ENCODE results near the gene CHMP2A. TPM values are rescaled to one million over a fixed set of nuclear protein-coding genes. Genes with fewer than 3 reads are reported as not detected.
A peak's percentile ranks its signal among the peaks of the same experiment; 100 is the strongest.

The CHMP2A gene
- total RNA-seq, 1 experiment from 2014 or later: 191 TPM

DNA sequence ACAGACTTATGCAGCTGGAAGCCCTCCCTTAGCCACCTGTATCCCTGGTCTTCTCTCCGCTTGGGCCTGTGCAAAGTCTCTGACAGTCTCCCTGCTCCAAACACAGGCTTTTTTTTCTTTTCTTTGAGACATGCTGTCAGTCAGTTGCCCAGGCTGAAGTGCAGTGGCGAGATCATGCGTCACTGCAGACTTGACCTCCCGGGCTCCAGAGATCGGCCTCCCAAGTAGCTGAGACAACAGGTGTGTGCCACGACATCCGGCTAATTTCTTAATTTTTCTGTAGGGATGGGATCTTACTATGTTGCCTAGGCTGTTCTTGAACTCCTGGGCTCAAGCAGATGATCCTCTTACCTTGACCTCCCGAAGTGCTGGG is 16.7 kb upstream of the CHMP2A start:
- no peaks in the 10 kb centered on the region for H3K36me3 ChIP-seq (ENCODE audit: control insufficient read depth, insufficient read depth, low read length)
- CTCF ChIA-PET: no interaction called here
- no peak overlapping the region for H3K27ac ChIP-seq (ENCODE audit: low read length)
- POLR2A ChIA-PET: no interaction called here
- in situ Hi-C loops (cut with HindIII; ENCODE audit: low pct_unique_long_range_greater_than_20kb, low sequenced_read_pairs) (no loop called here), intact Hi-C loops (cut with micrococcal nuclease; ENCODE audit: unreplicated experiment) (no loop called here)
- no peak overlapping the region for H3K4me3 ChIP-seq (ENCODE audit: low read depth in 2 of 2, low read length in 2 of 2)
- peaks cover 7% of the 10 kb centered on the region for H3K4me1 ChIP-seq (ENCODE audit: control insufficient read depth, insufficient read depth, low read length)
- TF ChIP-seq, protein P1, sequence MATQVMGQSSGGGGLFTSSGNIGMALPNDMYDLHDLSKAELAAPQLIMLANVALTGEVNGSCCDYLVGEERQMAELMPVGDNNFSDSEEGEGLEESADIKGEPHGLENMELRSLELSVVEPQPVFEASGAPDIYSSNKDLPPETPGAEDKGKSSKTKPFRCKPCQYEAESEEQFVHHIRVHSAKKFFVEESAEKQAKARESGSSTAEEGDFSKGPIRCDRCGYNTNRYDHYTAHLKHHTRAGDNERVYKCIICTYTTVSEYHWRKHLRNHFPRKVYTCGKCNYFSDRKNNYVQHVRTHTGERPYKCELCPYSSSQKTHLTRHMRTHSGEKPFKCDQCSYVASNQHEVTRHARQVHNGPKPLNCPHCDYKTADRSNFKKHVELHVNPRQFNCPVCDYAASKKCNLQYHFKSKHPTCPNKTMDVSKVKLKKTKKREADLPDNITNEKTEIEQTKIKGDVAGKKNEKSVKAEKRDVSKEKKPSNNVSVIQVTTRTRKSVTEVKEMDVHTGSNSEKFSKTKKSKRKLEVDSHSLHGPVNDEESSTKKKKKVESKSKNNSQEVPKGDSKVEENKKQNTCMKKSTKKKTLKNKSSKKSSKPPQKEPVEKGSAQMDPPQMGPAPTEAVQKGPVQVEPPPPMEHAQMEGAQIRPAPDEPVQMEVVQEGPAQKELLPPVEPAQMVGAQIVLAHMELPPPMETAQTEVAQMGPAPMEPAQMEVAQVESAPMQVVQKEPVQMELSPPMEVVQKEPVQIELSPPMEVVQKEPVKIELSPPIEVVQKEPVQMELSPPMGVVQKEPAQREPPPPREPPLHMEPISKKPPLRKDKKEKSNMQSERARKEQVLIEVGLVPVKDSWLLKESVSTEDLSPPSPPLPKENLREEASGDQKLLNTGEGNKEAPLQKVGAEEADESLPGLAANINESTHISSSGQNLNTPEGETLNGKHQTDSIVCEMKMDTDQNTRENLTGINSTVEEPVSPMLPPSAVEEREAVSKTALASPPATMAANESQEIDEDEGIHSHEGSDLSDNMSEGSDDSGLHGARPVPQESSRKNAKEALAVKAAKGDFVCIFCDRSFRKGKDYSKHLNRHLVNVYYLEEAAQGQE (IDR thresholded peaks at IDR 0.05; ENCODE audit: insufficient read depth in 1 of 2, low read depth in 2 of 2, low read length in 1 of 2): no peak
- TF ChIP-seq POLR2AphosphoS5 (IDR thresholded peaks at IDR 0.05; ENCODE audit: low read depth, low read length) (0 out of 2 replicates have a peak, but pooled peaks have one; percentile 45), TCF7L2 (IDR thresholded peaks at IDR 0.05; ENCODE audit: low read depth, low read length) (no peak), SIN3A (IDR thresholded peaks at IDR 0.05; ENCODE audit: borderline replicate concordance, insufficient read depth, low read depth, low read length) (no peak)
- TF ChIP-seq, protein P2, sequence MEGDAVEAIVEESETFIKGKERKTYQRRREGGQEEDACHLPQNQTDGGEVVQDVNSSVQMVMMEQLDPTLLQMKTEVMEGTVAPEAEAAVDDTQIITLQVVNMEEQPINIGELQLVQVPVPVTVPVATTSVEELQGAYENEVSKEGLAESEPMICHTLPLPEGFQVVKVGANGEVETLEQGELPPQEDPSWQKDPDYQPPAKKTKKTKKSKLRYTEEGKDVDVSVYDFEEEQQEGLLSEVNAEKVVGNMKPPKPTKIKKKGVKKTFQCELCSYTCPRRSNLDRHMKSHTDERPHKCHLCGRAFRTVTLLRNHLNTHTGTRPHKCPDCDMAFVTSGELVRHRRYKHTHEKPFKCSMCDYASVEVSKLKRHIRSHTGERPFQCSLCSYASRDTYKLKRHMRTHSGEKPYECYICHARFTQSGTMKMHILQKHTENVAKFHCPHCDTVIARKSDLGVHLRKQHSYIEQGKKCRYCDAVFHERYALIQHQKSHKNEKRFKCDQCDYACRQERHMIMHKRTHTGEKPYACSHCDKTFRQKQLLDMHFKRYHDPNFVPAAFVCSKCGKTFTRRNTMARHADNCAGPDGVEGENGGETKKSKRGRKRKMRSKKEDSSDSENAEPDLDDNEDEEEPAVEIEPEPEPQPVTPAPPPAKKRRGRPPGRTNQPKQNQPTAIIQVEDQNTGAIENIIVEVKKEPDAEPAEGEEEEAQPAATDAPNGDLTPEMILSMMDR (IDR thresholded peaks at IDR 0.05): no peak
- no peak for ATAC-seq
- BruUV-seq (replicated peaks): TSS peak; percentile 63
- no peak for DNase-seq (ENCODE audit: low read depth, low spot score)
- H3K27me3 ChIP-seq (ENCODE audit: control insufficient read depth, insufficient read depth, low read length): no peaks in the 10 kb centered on the region
- H3K9me3 ChIP-seq (ENCODE audit: control insufficient read depth, insufficient read depth, low read depth, low read length): no peaks in the 10 kb centered on the region

DNA sequence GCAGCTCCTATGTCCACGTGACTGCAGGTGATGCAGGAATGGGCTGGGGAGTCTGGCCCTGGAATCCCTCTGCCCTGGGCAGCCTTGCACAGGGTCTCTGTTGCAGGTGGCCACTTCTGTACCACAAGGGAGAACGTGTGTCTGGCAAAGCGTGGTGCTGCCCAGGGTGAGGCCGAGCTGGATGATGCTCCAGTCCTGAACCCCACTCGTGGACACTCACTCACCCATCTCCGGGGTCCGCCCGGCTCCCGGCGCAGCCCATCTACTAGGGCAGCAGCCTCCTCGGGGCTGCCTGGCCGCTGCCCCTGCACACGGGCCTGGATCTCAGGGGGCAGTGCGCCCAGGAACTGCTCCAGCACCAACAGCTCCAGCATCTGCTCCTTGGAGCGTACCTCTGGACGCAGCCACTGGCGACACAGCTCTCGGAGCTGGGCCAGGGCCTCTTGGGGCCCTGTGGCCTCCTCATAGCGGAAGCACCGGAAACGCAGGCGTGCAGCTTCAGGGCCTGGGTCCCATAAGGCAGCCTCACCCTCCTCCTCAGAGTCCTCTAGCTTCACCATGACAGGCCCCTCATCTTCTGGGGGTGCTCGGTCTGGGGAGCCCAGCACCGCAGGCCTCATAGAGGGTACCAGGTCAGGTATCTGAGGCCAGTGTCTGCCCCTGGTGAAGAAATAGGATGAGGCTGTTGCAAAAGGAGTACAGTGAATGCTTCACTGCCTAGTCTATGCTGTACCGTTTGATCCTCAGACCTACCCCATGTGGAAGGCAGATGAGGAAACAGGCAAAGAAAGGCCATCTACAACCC is 16.1 kb upstream of the CHMP2A start:
- intact Hi-C loops (cut with micrococcal nuclease; ENCODE audit: unreplicated experiment) (no loop called here), in situ Hi-C loops (cut with HindIII; ENCODE audit: low pct_unique_long_range_greater_than_20kb, low sequenced_read_pairs) (no loop called here)
- no peaks in the 10 kb centered on the region for H3K9me3 ChIP-seq (ENCODE audit: control insufficient read depth, insufficient read depth, low read depth, low read length)
- H3K36me3 ChIP-seq (ENCODE audit: control insufficient read depth, insufficient read depth, low read length): no peaks in the 10 kb centered on the region
- BruUV-seq (replicated peaks): no TSS peak
- ATAC-seq (no peak), DNase-seq (ENCODE audit: low read depth, low spot score) (no peak)
- ChIA-PET CTCF (no interaction called here), POLR2A (no interaction called here)
- H3K4me1 ChIP-seq (ENCODE audit: control insufficient read depth, insufficient read depth, low read length): peaks cover 7% of the 10 kb centered on the region
- TF ChIP-seq, protein P2 (IDR thresholded peaks at IDR 0.05): no peak
- TF ChIP-seq SIN3A (IDR thresholded peaks at IDR 0.05; ENCODE audit: borderline replicate concordance, insufficient read depth, low read depth, low read length): no peak
- H3K27ac ChIP-seq (ENCODE audit: low read length): no peak overlapping the region
- no peak overlapping the region for H3K4me3 ChIP-seq (ENCODE audit: low read depth in 2 of 2, low read length in 2 of 2)
- no peaks in the 10 kb centered on the region for H3K27me3 ChIP-seq (ENCODE audit: control insufficient read depth, insufficient read depth, low read length)
